ENCODE measurements around the gene DNAI4. TPM values are rescaled to one million over a fixed set of nuclear protein-coding genes. Genes with fewer than 3 reads are reported as not detected.

The DNAI4 gene
- total RNA-seq, 1 experiment from 2014 or later: 7.2 TPM

DNA sequence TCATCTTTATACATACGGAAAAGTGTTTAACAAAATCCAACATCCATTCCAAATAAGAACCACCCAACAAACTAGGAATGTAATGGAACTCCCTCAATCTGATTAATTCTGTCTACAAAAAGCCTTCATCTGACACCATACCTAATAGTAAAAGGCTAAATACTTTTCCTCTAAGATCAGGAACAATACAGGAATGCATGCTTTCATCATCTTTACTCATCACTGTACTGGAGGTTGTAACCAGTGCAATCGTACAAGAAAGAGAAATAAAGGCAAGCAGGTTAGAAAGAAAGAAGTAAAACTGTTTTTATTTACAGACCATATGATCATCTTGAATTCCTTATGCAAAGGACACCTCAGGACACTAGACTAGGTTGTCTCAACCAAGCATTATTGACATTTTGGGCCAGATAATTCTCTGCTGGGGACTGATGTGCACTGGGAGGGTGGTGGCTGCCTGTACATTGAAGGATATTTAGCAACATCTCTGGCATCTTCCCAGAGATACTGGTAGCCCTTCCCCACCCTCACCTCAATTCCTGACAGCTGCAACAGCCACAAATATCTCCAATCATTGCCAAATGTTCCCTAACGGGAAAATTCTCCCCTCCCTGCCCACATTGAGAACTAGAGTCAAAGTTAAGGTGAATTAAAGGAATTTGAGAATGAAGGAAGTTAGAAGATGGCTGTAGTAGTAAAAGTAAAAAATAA lies 93.0 kb downstream of the DNAI4 start:
- Histone ChIP-seq H3K4me1 (ENCODE audit: control insufficient read depth, insufficient read depth, low read length) (no peaks in the 10 kb centered on the region), H3K4me3 (ENCODE audit: low read depth in 2 of 2, low read length in 2 of 2) (no peak overlapping the region), H3K36me3 (ENCODE audit: control insufficient read depth, insufficient read depth, low read length) (no peaks in the 10 kb centered on the region), H3K27me3 (ENCODE audit: control insufficient read depth, insufficient read depth, low read length) (no peaks in the 10 kb centered on the region), H3K9me3 (ENCODE audit: control insufficient read depth, insufficient read depth, low read depth, low read length) (no peaks in the 10 kb centered on the region), H3K27ac (ENCODE audit: low read length) (no peak overlapping the region)
- TF ChIP-seq, protein P1, sequence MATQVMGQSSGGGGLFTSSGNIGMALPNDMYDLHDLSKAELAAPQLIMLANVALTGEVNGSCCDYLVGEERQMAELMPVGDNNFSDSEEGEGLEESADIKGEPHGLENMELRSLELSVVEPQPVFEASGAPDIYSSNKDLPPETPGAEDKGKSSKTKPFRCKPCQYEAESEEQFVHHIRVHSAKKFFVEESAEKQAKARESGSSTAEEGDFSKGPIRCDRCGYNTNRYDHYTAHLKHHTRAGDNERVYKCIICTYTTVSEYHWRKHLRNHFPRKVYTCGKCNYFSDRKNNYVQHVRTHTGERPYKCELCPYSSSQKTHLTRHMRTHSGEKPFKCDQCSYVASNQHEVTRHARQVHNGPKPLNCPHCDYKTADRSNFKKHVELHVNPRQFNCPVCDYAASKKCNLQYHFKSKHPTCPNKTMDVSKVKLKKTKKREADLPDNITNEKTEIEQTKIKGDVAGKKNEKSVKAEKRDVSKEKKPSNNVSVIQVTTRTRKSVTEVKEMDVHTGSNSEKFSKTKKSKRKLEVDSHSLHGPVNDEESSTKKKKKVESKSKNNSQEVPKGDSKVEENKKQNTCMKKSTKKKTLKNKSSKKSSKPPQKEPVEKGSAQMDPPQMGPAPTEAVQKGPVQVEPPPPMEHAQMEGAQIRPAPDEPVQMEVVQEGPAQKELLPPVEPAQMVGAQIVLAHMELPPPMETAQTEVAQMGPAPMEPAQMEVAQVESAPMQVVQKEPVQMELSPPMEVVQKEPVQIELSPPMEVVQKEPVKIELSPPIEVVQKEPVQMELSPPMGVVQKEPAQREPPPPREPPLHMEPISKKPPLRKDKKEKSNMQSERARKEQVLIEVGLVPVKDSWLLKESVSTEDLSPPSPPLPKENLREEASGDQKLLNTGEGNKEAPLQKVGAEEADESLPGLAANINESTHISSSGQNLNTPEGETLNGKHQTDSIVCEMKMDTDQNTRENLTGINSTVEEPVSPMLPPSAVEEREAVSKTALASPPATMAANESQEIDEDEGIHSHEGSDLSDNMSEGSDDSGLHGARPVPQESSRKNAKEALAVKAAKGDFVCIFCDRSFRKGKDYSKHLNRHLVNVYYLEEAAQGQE (IDR thresholded peaks at IDR 0.05; ENCODE audit: insufficient read depth in 1 of 2, low read depth in 2 of 2, low read length in 1 of 2): no peak
- TF ChIP-seq POLR2AphosphoS5 (IDR thresholded peaks at IDR 0.05; ENCODE audit: low read depth, low read length) (no peak), SIN3A (IDR thresholded peaks at IDR 0.05; ENCODE audit: borderline replicate concordance, insufficient read depth, low read depth, low read length) (no peak), TCF7L2 (IDR thresholded peaks at IDR 0.05; ENCODE audit: low read depth, low read length) (no peak)
- TF ChIP-seq, protein P2, sequence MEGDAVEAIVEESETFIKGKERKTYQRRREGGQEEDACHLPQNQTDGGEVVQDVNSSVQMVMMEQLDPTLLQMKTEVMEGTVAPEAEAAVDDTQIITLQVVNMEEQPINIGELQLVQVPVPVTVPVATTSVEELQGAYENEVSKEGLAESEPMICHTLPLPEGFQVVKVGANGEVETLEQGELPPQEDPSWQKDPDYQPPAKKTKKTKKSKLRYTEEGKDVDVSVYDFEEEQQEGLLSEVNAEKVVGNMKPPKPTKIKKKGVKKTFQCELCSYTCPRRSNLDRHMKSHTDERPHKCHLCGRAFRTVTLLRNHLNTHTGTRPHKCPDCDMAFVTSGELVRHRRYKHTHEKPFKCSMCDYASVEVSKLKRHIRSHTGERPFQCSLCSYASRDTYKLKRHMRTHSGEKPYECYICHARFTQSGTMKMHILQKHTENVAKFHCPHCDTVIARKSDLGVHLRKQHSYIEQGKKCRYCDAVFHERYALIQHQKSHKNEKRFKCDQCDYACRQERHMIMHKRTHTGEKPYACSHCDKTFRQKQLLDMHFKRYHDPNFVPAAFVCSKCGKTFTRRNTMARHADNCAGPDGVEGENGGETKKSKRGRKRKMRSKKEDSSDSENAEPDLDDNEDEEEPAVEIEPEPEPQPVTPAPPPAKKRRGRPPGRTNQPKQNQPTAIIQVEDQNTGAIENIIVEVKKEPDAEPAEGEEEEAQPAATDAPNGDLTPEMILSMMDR (IDR thresholded peaks at IDR 0.05): no peak
- CTCF ChIA-PET: no interaction called here
- intact Hi-C loops (cut with micrococcal nuclease; ENCODE audit: unreplicated experiment) (no loop called here), in situ Hi-C loops (cut with HindIII; ENCODE audit: low pct_unique_long_range_greater_than_20kb, low sequenced_read_pairs) (no loop called here)
- DNase-seq (ENCODE audit: low read depth, low spot score) (no peak), ATAC-seq (no peak)
- no TSS peak for BruUV-seq (replicated peaks)
- POLR2A ChIA-PET: no interaction called here

DNA sequence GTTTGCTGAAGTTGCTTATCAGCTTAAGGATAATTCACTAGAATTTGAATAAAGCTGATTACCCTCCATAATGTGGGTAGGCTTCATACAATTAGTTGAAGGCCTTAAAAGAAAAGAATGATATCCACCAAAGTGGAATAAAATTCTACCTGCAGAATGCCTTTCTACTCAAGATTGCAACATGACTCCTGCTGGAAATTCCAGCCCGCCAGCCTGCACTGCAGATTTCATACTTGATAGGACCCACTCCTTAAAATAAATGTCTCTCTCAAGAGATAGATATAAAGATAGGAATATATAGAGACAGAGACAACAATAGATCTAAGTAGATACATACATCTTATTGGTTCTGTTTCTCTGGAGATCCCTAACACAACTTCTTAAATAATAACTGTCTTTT lies 99.9 kb downstream of the DNAI4 start:
- TF ChIP-seq TCF7L2 (IDR thresholded peaks at IDR 0.05; ENCODE audit: low read depth, low read length): no peak
- TF ChIP-seq, protein P1 (IDR thresholded peaks at IDR 0.05; ENCODE audit: insufficient read depth in 1 of 2, low read depth in 2 of 2, low read length in 1 of 2): no peak
- TF ChIP-seq SIN3A (IDR thresholded peaks at IDR 0.05; ENCODE audit: borderline replicate concordance, insufficient read depth, low read depth, low read length): no peak
- TF ChIP-seq, protein P2 (IDR thresholded peaks at IDR 0.05): no peak
- TF ChIP-seq POLR2AphosphoS5 (IDR thresholded peaks at IDR 0.05; ENCODE audit: low read depth, low read length): no peak
- ATAC-seq (no peak), DNase-seq (ENCODE audit: low read depth, low spot score) (no peak)
- in situ Hi-C loops (cut with HindIII; ENCODE audit: low pct_unique_long_range_greater_than_20kb, low sequenced_read_pairs): no loop called here
- H3K4me3 ChIP-seq (ENCODE audit: low read depth in 2 of 2, low read length in 2 of 2): no peak overlapping the region
- no peak overlapping the region for H3K27ac ChIP-seq (ENCODE audit: low read length)
- no peaks in the 10 kb centered on the region for H3K36me3 ChIP-seq (ENCODE audit: control insufficient read depth, insufficient read depth, low read length)
- BruUV-seq (replicated peaks): no TSS peak
- H3K4me1 ChIP-seq (ENCODE audit: control insufficient read depth, insufficient read depth, low read length): no peaks in the 10 kb centered on the region
- CTCF ChIA-PET: no interaction called here
- POLR2A ChIA-PET: no interaction called here
- no peaks in the 10 kb centered on the region for H3K27me3 ChIP-seq (ENCODE audit: control insufficient read depth, insufficient read depth, low read length)
- intact Hi-C loops (cut with micrococcal nuclease; ENCODE audit: unreplicated experiment): no loop called here
- no peaks in the 10 kb centered on the region for H3K9me3 ChIP-seq (ENCODE audit: control insufficient read depth, insufficient read depth, low read depth, low read length)

Measured in Panc1 (cell line).